H7 (cell line): ENCODE data around the gene CMYA5. TPM values are rescaled to one million over a fixed set of nuclear protein-coding genes. Genes with fewer than 3 reads are reported as not detected.

Experiments used
- DNase-seq: peaks from one replicate; pipeline ENCODE4 v3.0.0; 2012
- H3K27me3 ChIP-seq: 2 replicates; pipeline ENCODE4 v1.6.0; 2011; ENCODE audit warnings: mild to moderate bottlenecking, low read length; ENCODE audit not compliant: control insufficient read depth, insufficient read depth
- H3K36me3 ChIP-seq: replicated peaks from 2 replicates; pipeline ENCODE4 v1.5.1; 2011; ENCODE audit warnings: low read length; ENCODE audit not compliant: control insufficient read depth, insufficient read depth
- H3K4me3 ChIP-seq: 2 replicates; pipeline ENCODE4 v1.5.1; 2011; ENCODE audit warnings: low read depth, mild to moderate bottlenecking, control low read depth, low read length, moderate library complexity; ENCODE audit not compliant: insufficient read depth
- total RNA-seq: library from RNA; depleted of rRNA; stranded (reverse); fragments of >200 nt; shearing (Covaris generic); gene quantifications from 2 replicates; pipeline ENCODE4 v1.2.3, GENCODE V29; 2014

CMYA5 gene
- total RNA-seq, 1 experiment from 2014 or later = 0.80 TPM

DNA sequence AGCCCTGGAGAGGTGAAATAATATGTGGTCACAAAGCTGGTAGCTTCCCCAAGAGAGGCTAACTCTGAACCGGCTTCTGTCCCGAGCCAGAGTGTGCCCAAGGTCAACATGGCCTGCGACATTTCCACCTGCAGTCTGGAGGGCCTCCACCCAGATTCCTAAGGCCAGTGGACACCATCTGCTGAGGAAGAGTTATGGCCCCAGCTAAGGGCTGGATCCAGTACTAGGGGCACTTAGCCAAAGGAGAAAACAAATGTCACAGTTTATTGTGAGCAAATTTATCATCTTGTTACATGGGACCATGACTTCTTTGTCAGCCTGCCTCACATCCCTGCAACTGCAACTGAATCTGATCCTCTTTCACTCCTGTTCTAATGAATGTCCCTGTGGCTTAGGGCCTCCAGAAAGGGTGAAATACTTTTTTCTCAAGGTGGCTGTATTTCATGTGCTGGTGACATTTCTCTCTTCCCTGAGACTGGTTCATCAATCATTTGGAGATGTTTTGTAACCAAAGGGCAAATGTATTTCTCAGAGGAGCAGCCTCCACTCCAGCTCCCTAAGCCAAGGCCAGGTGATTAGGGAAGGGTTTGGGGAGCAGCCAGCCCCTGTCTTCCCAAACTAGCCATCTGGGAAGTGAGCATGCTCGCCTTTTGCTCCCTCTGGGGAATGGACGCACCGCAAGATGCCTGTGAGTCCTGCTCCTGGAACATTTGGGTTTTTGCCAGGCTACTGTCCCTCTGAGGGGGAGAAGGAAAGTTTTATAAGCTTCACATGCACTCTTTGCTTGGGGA lies 148.3 kb downstream of the CMYA5 start:
- no peaks in the 10 kb centered on the region; the same call in 1 of the 2 replicates for H3K27me3 ChIP-seq
- no peak overlapping the region for H3K4me3 ChIP-seq
- no peak for DNase-seq
- H3K36me3 ChIP-seq = no peaks in the 10 kb centered on the region

DNA sequence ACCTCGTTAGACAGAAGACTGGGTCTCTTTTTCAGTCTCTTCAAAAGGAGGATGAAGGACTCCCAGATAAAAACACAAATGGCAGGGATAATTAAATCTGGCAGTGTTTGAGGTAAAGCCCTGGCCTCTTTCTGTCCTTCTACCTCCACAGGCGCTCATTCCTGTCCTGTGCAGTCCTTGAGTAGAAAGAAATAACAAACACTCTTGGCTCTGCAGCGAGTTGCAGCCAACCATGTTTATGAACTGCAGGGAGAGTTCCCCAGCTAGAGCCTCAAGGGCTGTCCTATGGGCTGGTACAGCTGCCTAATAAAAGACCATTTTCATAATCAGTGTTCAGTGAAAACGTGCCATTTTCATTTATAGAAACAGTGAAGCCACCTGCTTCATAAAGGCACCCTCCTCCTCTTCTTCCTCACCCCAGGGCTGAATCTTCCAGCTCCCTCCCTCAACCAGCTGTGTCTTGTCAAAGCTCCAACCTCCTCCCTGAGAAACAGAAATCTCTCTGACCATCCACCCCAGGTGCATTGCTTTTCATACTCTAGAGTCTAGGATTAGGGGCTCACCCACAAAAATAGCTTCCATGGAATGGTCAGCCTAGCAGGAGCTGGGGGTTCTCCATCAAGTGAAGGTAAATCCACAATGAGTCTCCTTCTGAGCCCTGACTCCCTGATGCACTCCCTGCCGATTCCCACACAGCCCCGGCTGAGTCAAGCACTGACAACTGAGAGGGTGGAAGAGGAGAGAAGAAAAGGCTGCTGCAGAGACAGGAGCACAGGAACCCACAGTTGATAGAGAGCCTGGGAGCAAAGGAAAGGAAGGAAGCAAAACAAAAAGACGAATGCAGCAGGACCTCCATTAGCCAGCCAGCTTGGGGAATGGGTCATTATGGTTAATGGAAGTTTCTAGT lies 150.7 kb downstream of the CMYA5 start:
- H3K27me3 ChIP-seq = no peaks in the 10 kb centered on the region; the same call in 1 of the 2 replicates
- DNase-seq = no peak

DNA sequence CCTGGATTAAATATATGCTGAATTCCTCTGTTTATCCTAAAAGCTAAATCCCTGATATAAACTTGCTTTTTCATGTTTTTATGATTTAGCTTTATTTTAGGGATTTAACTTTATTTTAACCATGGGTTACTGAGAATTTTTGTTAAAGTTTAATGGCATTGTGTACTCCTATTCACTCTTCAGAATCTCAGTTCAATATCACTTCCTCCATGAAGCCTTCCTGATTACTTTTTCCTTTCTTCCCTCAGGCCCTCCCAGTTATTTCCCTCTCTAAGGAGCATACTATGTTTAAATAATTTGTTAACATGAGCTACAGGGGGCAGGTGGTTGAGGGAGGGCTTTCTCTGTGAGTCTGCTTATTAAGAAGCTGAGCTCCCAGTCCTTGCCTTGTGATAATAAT lies 151.5 kb downstream of the CMYA5 start:
- DNase-seq = no peak
- Histone ChIP-seq H3K36me3 (no peaks in the 10 kb centered on the region), H3K27me3 (no peaks in the 10 kb centered on the region; the same call in 1 of the 2 replicates), H3K4me3 (no peak overlapping the region)

More for the DNA sequence above, 150.7 kb downstream of the CMYA5 start:
- Histone ChIP-seq H3K36me3 (no peaks in the 10 kb centered on the region), H3K4me3 (no peak overlapping the region)

DNA sequence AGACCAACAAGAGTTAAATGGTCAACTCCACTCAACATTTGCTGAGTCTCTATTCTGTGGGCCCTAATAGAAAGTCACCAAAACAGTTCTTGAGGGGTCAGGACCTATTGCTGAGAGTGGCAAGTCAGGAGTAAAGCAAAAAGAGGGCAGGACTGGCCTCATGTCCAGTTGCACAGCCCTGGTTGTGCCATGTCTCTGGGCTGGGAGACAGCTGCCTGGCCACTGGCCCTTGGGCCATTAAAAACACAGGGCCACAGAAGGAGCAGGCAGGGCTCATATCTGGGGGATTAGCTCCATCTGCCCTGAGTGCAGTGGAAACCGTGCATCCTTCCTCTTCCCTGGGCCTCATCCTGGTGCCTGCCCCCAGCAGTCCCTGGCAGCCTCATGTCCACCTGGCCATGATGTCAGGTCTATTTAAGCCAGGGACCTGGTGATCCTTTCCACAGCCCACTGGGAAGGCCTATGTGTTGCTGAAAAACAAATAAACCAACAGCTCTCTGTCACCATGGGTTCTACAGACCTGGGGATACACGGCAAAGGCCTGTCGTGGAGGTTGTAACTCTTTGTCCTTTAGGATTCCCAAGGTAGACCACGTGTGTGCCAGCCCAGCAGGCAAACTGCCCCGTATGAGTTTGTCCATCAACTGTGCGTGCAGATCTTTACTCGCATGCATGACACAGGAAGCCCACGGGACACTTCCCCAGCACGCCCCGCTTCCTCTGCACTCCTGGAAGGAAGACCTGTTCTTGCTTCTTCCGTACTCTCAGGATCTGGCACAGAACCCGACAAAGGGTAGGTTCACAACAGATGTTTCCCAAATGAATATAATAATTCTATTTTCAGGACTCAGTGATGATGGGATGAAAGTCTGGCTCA lies 152.6 kb downstream of the CMYA5 start:
- Histone ChIP-seq H3K4me3 (no peak overlapping the region), H3K27me3 (no peaks in the 10 kb centered on the region; the same call in 1 of the 2 replicates), H3K36me3 (no peaks in the 10 kb centered on the region)
- no peak for DNase-seq

DNA sequence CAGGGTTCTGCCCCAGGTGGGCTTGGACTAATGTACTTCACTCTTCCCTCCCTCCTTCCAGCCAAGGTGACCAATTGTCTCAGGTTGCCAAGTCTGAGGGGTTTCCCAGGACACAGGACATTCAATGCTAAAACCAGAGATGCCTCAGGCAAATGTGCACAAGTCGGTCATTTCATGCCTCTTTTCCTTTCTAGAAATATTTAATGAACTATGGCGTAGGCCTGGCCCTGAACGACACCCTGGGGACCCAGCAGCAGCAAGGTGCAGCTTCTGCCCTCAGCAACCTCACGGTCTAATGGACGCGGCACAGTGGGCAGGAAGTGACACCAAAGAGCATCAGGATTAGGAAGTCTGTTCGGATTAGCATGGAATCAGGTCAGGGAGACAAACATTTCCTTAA lies 153.4 kb downstream of the CMYA5 start:
- H3K4me3 ChIP-seq = no peak overlapping the region
- no peaks in the 10 kb centered on the region for H3K36me3 ChIP-seq
- DNase-seq = no peak
- no peaks in the 10 kb centered on the region; the same call in 1 of the 2 replicates for H3K27me3 ChIP-seq

DNA sequence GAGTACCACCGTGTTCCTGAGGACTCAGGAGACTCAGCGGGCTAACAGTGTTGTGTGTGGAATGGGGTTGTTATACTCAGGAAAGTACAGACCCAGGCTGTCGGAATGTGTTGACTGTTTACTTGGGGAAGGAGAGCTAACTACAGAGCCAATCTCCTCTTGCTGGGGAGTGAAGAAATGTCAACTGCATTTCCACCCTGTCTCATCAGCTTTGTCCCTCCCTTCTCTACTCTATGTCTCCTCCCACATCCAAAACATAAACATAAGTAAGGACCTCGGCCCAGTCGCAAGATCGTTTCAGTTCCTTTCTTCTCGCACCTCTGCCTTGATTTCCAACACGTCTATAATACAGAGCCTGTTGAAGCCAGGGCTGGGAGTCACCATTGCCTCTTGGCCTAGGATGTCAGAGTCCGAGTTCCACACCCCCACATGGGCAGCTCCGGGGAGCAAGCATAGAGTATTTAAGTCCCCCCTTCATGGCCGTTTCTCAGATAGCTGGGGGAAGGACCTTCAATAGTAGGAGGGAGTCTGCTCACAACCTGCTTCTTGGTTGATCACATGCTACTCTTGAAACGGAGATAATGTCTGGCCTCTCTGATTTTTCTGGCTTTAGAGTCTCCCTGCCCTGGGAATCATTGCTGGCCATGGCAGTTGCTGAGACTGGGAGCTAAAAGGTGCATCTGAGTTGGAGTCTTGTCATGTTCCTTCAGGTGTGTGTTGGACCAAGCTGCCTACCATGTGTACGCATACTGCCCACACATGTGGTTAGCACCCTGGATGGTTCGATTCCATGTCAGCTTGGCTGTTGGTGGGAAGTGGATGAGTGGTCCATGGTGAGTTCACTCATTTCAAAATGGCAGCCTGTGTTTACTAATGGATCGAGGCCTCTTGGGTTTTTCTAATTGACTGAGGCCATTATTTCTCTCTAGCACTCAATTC lies 154.1 kb downstream of the CMYA5 start:
- Histone ChIP-seq H3K4me3 (no peak overlapping the region), H3K27me3 (no peaks in the 10 kb centered on the region; the same call in 1 of the 2 replicates), H3K36me3 (no peaks in the 10 kb centered on the region)
- DNase-seq = no peak

DNA sequence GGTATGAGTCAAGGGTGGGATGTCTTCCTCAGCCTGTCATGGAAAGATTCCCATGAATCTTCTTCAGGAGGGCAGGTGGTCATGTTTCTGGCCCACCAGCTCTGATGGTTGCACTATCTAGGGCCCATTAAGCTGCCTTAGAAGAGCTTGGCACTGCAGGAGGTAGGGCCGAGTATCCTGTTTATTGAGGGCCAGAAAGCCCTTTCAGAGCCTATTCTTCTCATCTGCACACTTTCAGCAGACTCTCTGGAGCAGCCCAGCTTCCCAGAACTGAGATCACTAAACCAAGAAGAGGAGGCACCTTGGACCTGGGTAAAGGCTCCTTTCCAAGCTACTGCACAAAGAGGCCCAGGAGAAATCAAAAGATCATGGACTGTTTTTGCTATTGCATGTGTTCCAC lies 154.9 kb downstream of the CMYA5 start:
- Histone ChIP-seq H3K4me3 (no peak overlapping the region), H3K36me3 (no peaks in the 10 kb centered on the region), H3K27me3 (no peaks in the 10 kb centered on the region; the same call in 1 of the 2 replicates)
- no peak for DNase-seq

DNA sequence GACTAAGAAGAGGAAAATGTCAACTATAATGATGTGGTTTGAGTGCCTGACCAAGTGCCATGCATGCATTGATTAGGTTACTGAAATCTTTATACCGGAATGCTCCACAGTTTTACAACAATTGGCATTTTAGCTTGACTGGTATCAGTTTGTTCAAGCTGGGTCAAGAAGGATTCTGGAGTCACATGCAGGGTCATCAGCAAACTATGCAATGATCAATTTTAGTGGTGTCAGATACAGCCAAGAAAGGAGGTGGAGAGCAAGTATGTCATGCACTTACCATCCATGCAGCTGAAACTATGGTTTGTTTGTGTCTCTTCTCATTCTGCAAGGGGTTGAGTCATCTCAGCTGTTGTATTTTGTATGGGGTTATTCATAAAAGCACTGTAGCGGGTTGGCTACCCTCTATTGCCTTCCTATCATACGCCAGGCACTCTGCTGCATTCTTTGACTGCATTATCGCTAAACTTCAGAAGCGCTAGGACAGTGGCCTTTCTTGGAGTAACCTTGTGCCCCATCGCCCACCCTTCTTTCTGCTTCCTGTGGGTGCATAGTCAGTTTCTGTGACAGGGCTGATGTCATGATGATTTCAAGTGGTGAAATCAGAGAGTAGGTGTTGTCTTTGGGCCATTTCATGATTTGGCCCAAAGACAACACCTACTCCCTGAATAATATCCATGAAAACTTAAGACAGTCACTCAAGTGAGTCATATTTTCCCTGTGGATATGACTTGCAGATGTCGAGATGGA lies 156.0 kb downstream of the CMYA5 start:
- Histone ChIP-seq H3K27me3 (no peaks in the 10 kb centered on the region), H3K36me3 (no peaks in the 10 kb centered on the region), H3K4me3 (no peak overlapping the region)
- no peak for DNase-seq

DNA sequence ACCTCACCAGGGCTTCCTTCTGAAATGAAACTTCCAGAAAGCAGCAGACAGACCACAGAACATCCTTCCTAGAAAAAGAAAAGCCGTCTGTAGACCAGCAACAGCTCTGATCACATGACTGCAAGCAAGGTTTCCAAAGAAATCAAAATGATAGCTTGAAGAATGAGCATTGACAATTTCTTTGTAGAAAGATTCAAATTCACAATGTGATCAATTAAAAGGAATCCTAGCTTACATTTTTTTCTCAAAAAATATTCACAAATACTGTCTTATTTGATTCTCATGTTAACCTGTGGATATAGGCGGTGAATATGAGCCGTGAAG lies 156.5 kb downstream of the CMYA5 start:
- Histone ChIP-seq H3K27me3 (no peaks in the 10 kb centered on the region), H3K4me3 (no peak overlapping the region), H3K36me3 (no peaks in the 10 kb centered on the region)
- no peak for DNase-seq

DNA sequence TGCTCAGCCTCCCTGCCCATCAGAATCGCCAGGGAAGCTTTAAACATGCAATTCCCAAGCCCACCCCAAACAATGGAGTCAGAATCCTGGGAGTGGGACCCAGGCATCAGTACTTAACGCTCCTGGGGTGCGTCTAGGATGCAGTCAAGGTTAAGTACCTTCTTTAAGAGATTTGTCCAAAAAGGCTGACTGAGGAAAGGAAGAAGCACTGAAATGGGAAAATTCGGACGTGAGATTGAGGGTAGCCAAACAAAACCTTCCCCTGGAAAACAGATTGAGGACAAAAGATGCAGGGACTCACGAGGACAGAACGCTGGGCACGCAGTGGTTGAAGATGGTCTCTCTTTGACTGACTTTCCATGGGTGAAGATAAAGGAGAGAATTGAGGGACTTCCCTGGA lies 157.9 kb downstream of the CMYA5 start:
- H3K4me3 ChIP-seq = no peak overlapping the region
- H3K27me3 ChIP-seq = no peaks in the 10 kb centered on the region
- DNase-seq = no peak
- no peaks in the 10 kb centered on the region for H3K36me3 ChIP-seq

DNA sequence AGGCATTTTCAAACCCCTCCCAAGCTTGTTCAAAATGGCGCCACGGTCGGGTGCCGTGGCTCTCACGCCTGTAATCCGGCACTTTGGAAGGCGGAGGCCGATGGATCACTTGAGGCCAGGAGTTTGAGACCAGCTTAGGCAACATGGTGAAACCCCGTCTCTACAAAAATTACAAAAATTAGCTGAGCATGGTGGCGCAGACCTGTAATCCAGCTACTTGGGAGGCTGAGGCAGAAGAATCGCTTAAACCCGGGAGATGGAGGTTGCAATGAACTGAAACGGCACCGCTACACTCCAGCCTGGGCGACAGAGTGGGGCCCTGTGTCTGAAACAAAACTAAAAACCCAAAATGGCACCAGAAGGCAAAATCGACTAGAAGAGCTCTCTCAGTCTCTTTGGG lies 159.4 kb downstream of the CMYA5 start:
- H3K27me3 ChIP-seq = no peaks in the 10 kb centered on the region
- DNase-seq = no peak
- no peaks in the 10 kb centered on the region for H3K36me3 ChIP-seq
- H3K4me3 ChIP-seq = no peak overlapping the region
